Measurements from ENCODE around the gene PNLIPRP3.

Gene PNLIPRP3

GRCh38 chr10:116511365-116511764 is 83.7 kb downstream of the PNLIPRP3 start:
- DNase-seq (ENCODE audit: low spot score) = no peak

GRCh38 chr10:116521424-116522290 is 94.0 kb downstream of the PNLIPRP3 start:
- peak; percentile 19 for DNase-seq (ENCODE audit: low spot score)

DNA sequence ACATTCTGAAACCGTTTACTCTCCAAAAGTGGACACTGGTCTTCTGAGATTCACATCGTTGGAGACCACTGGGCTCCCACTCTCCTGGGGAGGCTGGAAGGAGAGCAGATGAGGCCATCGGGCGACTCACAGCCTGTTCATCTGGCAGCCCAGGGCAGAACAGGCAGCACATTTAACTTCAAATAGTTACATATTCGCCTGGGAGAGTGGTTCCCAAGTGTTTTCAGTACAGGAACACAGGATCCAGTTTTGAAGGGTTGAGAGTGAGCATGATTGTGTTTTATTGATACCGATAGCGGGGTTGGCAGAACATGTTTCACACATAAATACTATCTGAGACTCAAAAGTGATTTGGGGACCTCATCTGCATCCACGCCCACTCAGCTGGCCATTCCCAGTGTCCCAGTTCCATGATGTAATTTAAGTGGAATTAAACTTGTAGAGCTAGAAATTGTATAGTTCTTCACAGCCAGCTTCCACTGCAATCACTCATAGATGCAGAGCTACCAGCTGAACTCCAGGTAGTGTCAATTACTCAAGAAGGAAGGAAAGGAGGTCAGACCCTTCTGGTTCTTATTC is 95.2 kb downstream of the PNLIPRP3 start:
- DNase-seq (ENCODE audit: low spot score) = no peak

- no peak for DNase-seq (ENCODE audit: low spot score)
Observed at GRCh38 chr10:116524736-116525135, 97.1 kb downstream of the PNLIPRP3 start.

- DNase-seq (ENCODE audit: low spot score) = no peak
Observed at GRCh38 chr10:116526219-116526618, 98.6 kb downstream of the PNLIPRP3 start.
